ENCODE data around the gene LSM10. TPM values are rescaled to one million over a fixed set of nuclear protein-coding genes. Genes with fewer than 3 reads are reported as not detected.

The LSM10 gene
- total and polyA plus RNA-seq, 2 donors (not counting 3 experiments of a cell fraction or from before 2014, with no cell fraction given): 38.2 to 76.9 TPM

- no peak for TF ChIP-seq FOS (IDR thresholded peaks at IDR 0.05; ENCODE audit: borderline replicate concordance, insufficient read depth, low read length)
- no peak for TF ChIP-seq GATA2 (IDR thresholded peaks at IDR 0.05; ENCODE audit: insufficient read depth, insufficient read length, low read depth, low read length)
- no peak for TF ChIP-seq POLR2AphosphoS5 (IDR thresholded peaks at IDR 0.05; ENCODE audit: insufficient read depth, low read depth, low read length)
- no peak for TF ChIP-seq EZH2 (IDR thresholded peaks at IDR 0.05; ENCODE audit: borderline replicate concordance, low read depth, low read length, severe bottlenecking)
- BruUV-seq (replicated peaks): no TSS peak
- DNase-seq (ENCODE audit: low read depth, low spot score) (no peak), FAIRE-seq (no peak)
- Histone ChIP-seq H2AFZ (ENCODE audit: low read depth, low read length) (no peak overlapping the region), H3K9ac (replicated peaks; ENCODE audit: extremely low read depth, insufficient read depth, low read length) (no peak overlapping the region), H3K4me3 (replicated peaks in 1 of 3; ENCODE audit: insufficient read depth in 1 of 3, low read depth in 1 of 3, low read length in 3 of 3) (no peak overlapping the region), H3K27me3 (ENCODE audit: control insufficient read depth in 2 of 2, insufficient read depth in 2 of 2, low read length in 2 of 2) (no peaks in the 10 kb centered on the region), H3K79me2 (ENCODE audit: control insufficient read depth, insufficient read depth, low read length) (no peaks in the 10 kb centered on the region), H3K36me3 (ENCODE audit: control insufficient read depth in 2 of 2, extremely low read depth in 1 of 2, insufficient read depth in 2 of 2, low read length in 2 of 2) (no peaks in the 10 kb centered on the region), H4K20me1 (replicated peaks; ENCODE audit: control insufficient read depth, extremely low read depth, insufficient read depth, low read length) (no peaks in the 10 kb centered on the region), H3K27ac (ENCODE audit: insufficient read depth, low read depth, low read length) (no peak overlapping the region), H3K9me3 (replicated peaks; ENCODE audit: control insufficient read depth, insufficient read depth, low read length) (no peaks in the 10 kb centered on the region), H3K4me1 (ENCODE audit: control insufficient read depth, extremely low read depth, insufficient read depth, low read length) (peaks cover 3% of the 10 kb centered on the region), H3K4me2 (ENCODE audit: insufficient read depth, low read length) (no peak overlapping the region), H3K9me1 (replicated peaks; ENCODE audit: control insufficient read depth, extremely low read depth, insufficient read depth, low read length) (no peaks in the 10 kb centered on the region)
- intact Hi-C loops (cut with micrococcal nuclease) (no loop called here), dilution Hi-C loops (cut with MboI; ENCODE audit: extremely low pct_ligation_motif_present, low sequenced_read_pairs) (no loop called here)
- POLR2A ChIA-PET: no interaction called here
- CTCF ChIA-PET: interaction anchor here (0.9 to 5.7 kb wide), 8 partner anchors 31 to 270 kb away, joined by 3 to 70 read pairs (median 8); partner anchors contain the start of genes OSCP1 and STK40
Measured at GRCh38 chr1:36419569-36419968, 21.9 kb upstream of the LSM10 start.

- Histone ChIP-seq H3K36me3 (ENCODE audit: control insufficient read depth in 2 of 2, extremely low read depth in 1 of 2, insufficient read depth in 2 of 2, low read length in 2 of 2) (no peaks in the 10 kb centered on the region), H3K4me1 (ENCODE audit: control insufficient read depth, extremely low read depth, insufficient read depth, low read length) (peaks cover 3% of the 10 kb centered on the region), H3K27ac (ENCODE audit: insufficient read depth, low read depth, low read length) (no peak overlapping the region), H3K27me3 (ENCODE audit: control insufficient read depth in 2 of 2, insufficient read depth in 2 of 2, low read length in 2 of 2) (no peaks in the 10 kb centered on the region), H3K79me2 (ENCODE audit: control insufficient read depth, insufficient read depth, low read length) (no peaks in the 10 kb centered on the region), H3K4me2 (ENCODE audit: insufficient read depth, low read length) (no peak overlapping the region), H3K9ac (replicated peaks; ENCODE audit: extremely low read depth, insufficient read depth, low read length) (no peak overlapping the region), H4K20me1 (replicated peaks; ENCODE audit: control insufficient read depth, extremely low read depth, insufficient read depth, low read length) (no peaks in the 10 kb centered on the region), H3K9me3 (replicated peaks; ENCODE audit: control insufficient read depth, insufficient read depth, low read length) (no peaks in the 10 kb centered on the region), H3K9me1 (replicated peaks; ENCODE audit: control insufficient read depth, extremely low read depth, insufficient read depth, low read length) (no peaks in the 10 kb centered on the region), H2AFZ (ENCODE audit: low read depth, low read length) (no peak overlapping the region), H3K4me3 (replicated peaks in 1 of 3; ENCODE audit: insufficient read depth in 1 of 3, low read depth in 1 of 3, low read length in 3 of 3) (no peak overlapping the region)
- ChIA-PET POLR2A (no interaction called here), CTCF (interaction anchor here (0.8 to 5.7 kb wide), 8 partner anchors 33 to 269 kb away, joined by 3 to 70 read pairs (median 8); partner anchors contain the start of gene STK40)
- TF ChIP-seq MAX (IDR thresholded peaks at IDR 0.05; ENCODE audit: insufficient read depth, insufficient read length) (no peak), GATA2 (IDR thresholded peaks at IDR 0.05; ENCODE audit: insufficient read depth, insufficient read length, low read depth, low read length) (no peak), FOS (IDR thresholded peaks at IDR 0.05; ENCODE audit: borderline replicate concordance, insufficient read depth, low read length) (no peak), JUN (IDR thresholded peaks at IDR 0.05; ENCODE audit: borderline replicate concordance, insufficient read depth, insufficient read length, low read depth) (no peak), MYC (IDR thresholded peaks at IDR 0.05; ENCODE audit: low read depth, low read length) (no peak)
- no TSS peak for BruUV-seq (replicated peaks)
- intact Hi-C loops (cut with micrococcal nuclease): no loop called here
- no peak for DNase-seq (ENCODE audit: low read depth, low spot score)
- no peak for FAIRE-seq
- dilution Hi-C loops (cut with MboI; ENCODE audit: extremely low pct_ligation_motif_present, low sequenced_read_pairs): no loop called here
Measured at GRCh38 chr1:36419140-36419539, 21.4 kb upstream of the LSM10 start.

All from endothelial cell of umbilical vein (primary cell).